Kidney (tissue), 14 donors: ENCODE data around the gene CPAMD8. TPM values are rescaled to one million over a fixed set of nuclear protein-coding genes. Genes with fewer than 3 reads are reported as not detected.

ENCODE experiments used
- DNase-seq, 5 donors: peaks; one replicate each; pipeline ENCODE4 v3.0.0-alpha.2; 2013 to 2020
- FAIRE-seq: peaks from 2 replicates; lab custom pipeline; 2012; peaks lifted over from hg19 to GRCh38; lab: Jason Lieb, UNC
- H3K27ac ChIP-seq, 2 donors: one replicate each; pipeline ENCODE4 v1.7.0; 2013; ENCODE audit warnings: low read depth in 2 of 2, low read length in 2 of 2, inconsistent platforms in 1 of 2
- H3K27me3 ChIP-seq: one replicate; pipeline ENCODE4 v1.7.1; 2013; ENCODE audit warnings: low read length, inconsistent platforms; ENCODE audit not compliant: control insufficient read depth, insufficient read depth
- H3K36me3 ChIP-seq, 3 donors: one replicate each; pipeline versions ENCODE4 v1.7.0 to v1.7.1; 2013; ENCODE audit warnings: low read length in 3 of 3, control low read depth in 1 of 3, inconsistent platforms in 1 of 3; ENCODE audit not compliant: insufficient read depth in 3 of 3, control insufficient read depth in 2 of 3
- H3K4me1 ChIP-seq, 3 donors: one replicate each; pipeline versions ENCODE4 v1.7.0 to v1.7.1; 2013; ENCODE audit warnings: low read length in 3 of 3, inconsistent platforms in 1 of 3, low read depth in 1 of 3; ENCODE audit not compliant: control insufficient read depth in 2 of 3, insufficient read depth in 2 of 3
- H3K4me3 ChIP-seq, 3 donors: one replicate each; pipeline versions ENCODE4 v1.7.0 to v1.8.1; 2013; ENCODE audit warnings: low read length in 3 of 3, control low read depth in 1 of 3, inconsistent platforms in 1 of 3
- H3K9ac ChIP-seq, 3 donors: one replicate each; pipeline versions ENCODE4 v1.7.0 to v1.7.1; 2013; ENCODE audit warnings: low read length in 3 of 3, control low read depth in 1 of 3, inconsistent platforms in 1 of 3
- H3K9me3 ChIP-seq, 3 donors: one replicate each; pipeline versions ENCODE4 v1.7.0 to v1.7.1; 2013; ENCODE audit warnings: low read length in 3 of 3, control low read depth in 1 of 3, inconsistent platforms in 1 of 3; ENCODE audit not compliant: control insufficient read depth in 2 of 3, insufficient read depth in 1 of 3
- intact Hi-C: fragments of 100-400 bp; cut with DNase I; formaldehyde crosslinking; loops from one replicate; pipeline ENCODE4 v1.11.1; 2022
- polyA plus RNA-seq: library from polyadenylated mRNA; stranded (reverse); fragments of 350-450 nt; fragmentation: Illumina TruSeq; extraction: RNeasy Lipid Tissue Mini Kit (QIAGEN cat#74804); gene quantifications from one replicate; pipeline ENCODE4 v1.2.3, GENCODE V29; 2014; ENCODE audit warnings: low read depth, low replicate concordance; ENCODE audit not compliant: insufficient read depth
- total RNA-seq: library from RNA; stranded (reverse); fragmentation: NEBNext Ultra II Directional; extraction: Animal tissue kit (Norgen Biotek cat#: 25700); gene quantifications from one replicate; pipeline ENCODE4 v1.2.1, GENCODE V29; 2021
- TF ChIP-seq, protein P1 (sequence below): IDR thresholded peaks from 3 replicates; pipeline ENCODE4 v1.5.1; 2012; ENCODE audit warnings: mild to moderate bottlenecking, moderate library complexity, borderline replicate concordance; ENCODE audit not compliant: insufficient read depth; ENCODE audit errors: extremely low read depth
- donor health status: control.
- donor health status: control.
- donor health status: control.
- donor health status: control.
- donor health status: control.
- donor health status: DM: yes; HTN: yes; CAD: no.
- donor health status: Normal renal cell carcinoma (clear cell type).

Gene CPAMD8
- total and polyA plus RNA-seq, 2 donors from 2014 or later, result 22.0 to 64.1 TPM

DNA sequence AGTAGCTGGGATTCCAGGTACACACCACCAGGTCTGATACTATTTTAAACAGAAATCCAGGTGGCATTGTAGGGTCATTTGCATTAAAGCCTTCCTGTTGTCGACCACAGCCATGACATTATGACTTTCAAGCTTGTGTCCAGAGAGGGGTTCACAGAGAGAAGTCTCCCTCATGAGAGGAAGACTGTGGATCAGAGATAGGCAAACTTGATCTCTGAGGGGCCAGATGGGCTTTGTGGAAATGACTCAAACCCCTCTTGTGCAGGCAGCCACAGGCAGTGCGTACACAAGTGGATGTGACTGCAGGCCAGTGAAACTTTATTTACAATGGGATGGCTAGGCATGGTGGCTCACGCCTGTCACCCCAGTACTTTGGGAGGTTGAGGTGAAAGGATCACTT, 165.6 kb downstream of the CPAMD8 start:
- FAIRE-seq, result no peak
- H3K27ac ChIP-seq, result no peak overlapping the region
- intact Hi-C loops, result no loop called here

DNA sequence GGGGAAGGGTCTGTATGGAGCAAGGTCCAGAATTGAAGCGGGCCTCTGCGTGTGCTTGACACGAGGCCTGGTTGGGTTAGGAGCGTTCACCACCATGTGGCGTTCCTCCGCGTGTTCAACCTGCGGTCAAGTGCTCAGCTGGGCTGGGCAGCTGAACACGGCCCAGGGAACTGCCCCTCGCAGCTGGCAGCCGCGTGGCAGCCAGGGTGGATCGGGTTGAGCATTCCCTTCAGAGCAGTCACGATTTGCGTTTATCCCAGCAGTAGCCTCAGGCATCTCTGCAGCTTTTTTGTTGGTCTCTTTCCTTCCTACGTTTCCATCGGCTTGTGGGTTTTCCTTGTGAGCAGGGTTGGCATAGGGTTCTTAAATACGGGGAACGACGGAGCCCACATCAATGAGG, 166.5 kb downstream of the CPAMD8 start:
- Histone ChIP-seq H3K9ac (no peak overlapping the region), H3K4me1 (no peaks in the 10 kb centered on the region), H3K36me3 (peaks cover 0 to 16% (median 15%) of the 10 kb centered on the region in 3 donors), H3K27ac (no peak overlapping the region), H3K9me3 (no peaks in the 10 kb centered on the region), H3K4me3 (no peak overlapping the region), H3K27me3 (no peaks in the 10 kb centered on the region)
- intact Hi-C loops, result no loop called here
- no peak for DNase-seq
- TF ChIP-seq, protein P1, sequence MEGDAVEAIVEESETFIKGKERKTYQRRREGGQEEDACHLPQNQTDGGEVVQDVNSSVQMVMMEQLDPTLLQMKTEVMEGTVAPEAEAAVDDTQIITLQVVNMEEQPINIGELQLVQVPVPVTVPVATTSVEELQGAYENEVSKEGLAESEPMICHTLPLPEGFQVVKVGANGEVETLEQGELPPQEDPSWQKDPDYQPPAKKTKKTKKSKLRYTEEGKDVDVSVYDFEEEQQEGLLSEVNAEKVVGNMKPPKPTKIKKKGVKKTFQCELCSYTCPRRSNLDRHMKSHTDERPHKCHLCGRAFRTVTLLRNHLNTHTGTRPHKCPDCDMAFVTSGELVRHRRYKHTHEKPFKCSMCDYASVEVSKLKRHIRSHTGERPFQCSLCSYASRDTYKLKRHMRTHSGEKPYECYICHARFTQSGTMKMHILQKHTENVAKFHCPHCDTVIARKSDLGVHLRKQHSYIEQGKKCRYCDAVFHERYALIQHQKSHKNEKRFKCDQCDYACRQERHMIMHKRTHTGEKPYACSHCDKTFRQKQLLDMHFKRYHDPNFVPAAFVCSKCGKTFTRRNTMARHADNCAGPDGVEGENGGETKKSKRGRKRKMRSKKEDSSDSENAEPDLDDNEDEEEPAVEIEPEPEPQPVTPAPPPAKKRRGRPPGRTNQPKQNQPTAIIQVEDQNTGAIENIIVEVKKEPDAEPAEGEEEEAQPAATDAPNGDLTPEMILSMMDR, result no peak
- FAIRE-seq, result no peak

More for the DNA sequence above, 165.6 kb downstream of the CPAMD8 start:
- H3K27me3 ChIP-seq, result no peaks in the 10 kb centered on the region
- TF ChIP-seq, protein P1, result no peak
- peaks cover 0 to 21% (median 18%) of the 10 kb centered on the region in 3 donors for H3K36me3 ChIP-seq
- H3K4me1 ChIP-seq, result no peaks in the 10 kb centered on the region
- no peak for DNase-seq
- no peaks in the 10 kb centered on the region for H3K9me3 ChIP-seq
- H3K9ac ChIP-seq, result no peak overlapping the region
- H3K4me3 ChIP-seq, result no peak overlapping the region

DNA sequence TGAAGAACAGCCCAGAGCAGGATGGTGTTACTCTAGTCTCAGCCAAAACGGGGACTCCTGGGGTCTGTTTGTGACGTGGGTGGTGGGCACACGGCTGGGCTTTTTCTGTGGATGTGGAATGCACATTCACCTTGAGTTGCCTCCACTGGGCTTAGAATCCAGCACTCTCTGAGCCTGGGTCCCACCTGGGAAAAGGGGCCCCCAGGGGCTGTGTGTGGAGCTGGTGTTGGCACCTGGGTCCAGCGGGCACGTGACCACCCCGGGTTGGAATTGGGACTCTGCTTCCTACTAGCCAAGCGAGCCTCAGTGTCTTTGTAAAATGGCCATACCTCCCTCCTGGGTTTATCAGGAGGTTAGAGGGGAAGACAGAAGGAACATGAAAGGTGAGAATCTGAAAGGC, 167.0 kb downstream of the CPAMD8 start:
- TF ChIP-seq, protein P1, result no peak
- DNase-seq (no peak), FAIRE-seq (no peak)
- no peak overlapping the region for H3K4me3 ChIP-seq
- no peak overlapping the region for H3K9ac ChIP-seq
- H3K36me3 ChIP-seq, result peaks cover 0 to 16% (median 15%) of the 10 kb centered on the region in 3 donors
- H3K9me3 ChIP-seq, result no peaks in the 10 kb centered on the region
- H3K27me3 ChIP-seq, result no peaks in the 10 kb centered on the region
- H3K27ac ChIP-seq, result no peak overlapping the region
- intact Hi-C loops, result no loop called here
- H3K4me1 ChIP-seq, result no peaks in the 10 kb centered on the region

DNA sequence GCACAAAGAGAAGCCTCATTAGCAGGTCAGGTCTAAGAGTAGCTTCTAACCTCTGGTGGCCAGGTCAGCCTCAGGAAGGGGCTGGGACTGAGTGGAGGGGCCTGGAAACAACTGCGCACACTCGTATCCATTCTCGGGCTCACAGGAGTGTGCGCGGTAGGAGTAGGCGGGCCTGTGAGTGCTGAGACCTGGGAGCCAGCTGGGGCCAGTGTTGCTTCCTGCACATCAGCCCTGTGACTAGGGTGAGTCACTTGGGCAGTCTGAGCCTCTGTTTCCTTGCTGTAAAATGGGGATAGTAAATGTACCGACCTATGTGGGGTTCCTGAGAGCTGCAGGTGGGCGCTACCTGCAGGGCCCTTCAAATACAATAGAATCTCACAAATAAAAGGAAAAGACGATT, 170.5 kb downstream of the CPAMD8 start:
- TF ChIP-seq, protein P1, result no peak
- intact Hi-C loops, result no loop called here
- no peak for FAIRE-seq

More for the DNA sequence above, 170.5 kb downstream of the CPAMD8 start:
- Histone ChIP-seq H3K27me3 (no peaks in the 10 kb centered on the region), H3K4me1 (no peaks in the 10 kb centered on the region), H3K9me3 (no peaks in the 10 kb centered on the region), H3K27ac (no peak overlapping the region), H3K36me3 (peaks cover 14 to 30% (median 28%) of the 10 kb centered on the region in 3 donors), H3K9ac (no peak overlapping the region), H3K4me3 (no peak overlapping the region)
- no peak for DNase-seq
